Upper lobe of left lung (tissue), 4 donors: Measurements from ENCODE around the gene CSRP1.

Source experiments
- POLR2A ChIP-seq, 4 donors: fragments of 450-650 bp; IDR thresholded peaks; one replicate each; pipeline ENCODE4 v1.5.1; 2016 to 2017; ENCODE audit warnings: antibody characterized with exemption in 4 of 4, mild to moderate bottlenecking in 2 of 4
- POLR2AphosphoS5 ChIP-seq, 2 donors: sonication (generic); formaldehyde crosslinking; IDR thresholded peaks; one replicate each; pipeline ENCODE4 v1.5.1; 2017; ENCODE audit warnings: antibody characterized with exemption in 2 of 2
- TF ChIP-seq, protein P1 (sequence below), 6 experiments: fragments of 450-650 bp in 4 of 6; fragments of 200-600 bp in 2 of 6; sonication (generic) in 2 of 6; IDR thresholded peaks; one replicate each; pipeline ENCODE4 v1.5.1; 2016 to 2019; ENCODE audit warnings: antibody characterized with exemption in 6 of 6

DNA sequence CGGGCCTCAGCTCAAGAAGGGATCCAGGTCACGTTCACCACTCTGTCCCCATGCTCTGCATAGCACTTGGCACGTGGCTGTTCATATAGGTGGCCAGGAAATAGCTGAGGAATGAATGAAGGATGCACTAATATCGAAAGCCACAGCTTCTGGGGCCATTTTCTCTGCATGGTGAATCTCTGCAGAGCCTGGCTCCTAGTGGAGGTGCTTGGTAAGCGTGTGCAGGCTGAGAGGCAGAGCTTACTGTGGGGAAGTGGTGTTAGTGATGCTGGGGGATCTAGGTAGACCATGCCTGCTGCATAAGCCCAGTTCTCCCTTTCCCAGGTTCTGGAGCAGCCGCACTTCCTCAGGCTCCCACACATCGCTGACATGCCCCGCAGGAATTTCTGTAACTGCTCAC lies 8.3 kb downstream of the CSRP1 start:
- TF ChIP-seq, protein P1, sequence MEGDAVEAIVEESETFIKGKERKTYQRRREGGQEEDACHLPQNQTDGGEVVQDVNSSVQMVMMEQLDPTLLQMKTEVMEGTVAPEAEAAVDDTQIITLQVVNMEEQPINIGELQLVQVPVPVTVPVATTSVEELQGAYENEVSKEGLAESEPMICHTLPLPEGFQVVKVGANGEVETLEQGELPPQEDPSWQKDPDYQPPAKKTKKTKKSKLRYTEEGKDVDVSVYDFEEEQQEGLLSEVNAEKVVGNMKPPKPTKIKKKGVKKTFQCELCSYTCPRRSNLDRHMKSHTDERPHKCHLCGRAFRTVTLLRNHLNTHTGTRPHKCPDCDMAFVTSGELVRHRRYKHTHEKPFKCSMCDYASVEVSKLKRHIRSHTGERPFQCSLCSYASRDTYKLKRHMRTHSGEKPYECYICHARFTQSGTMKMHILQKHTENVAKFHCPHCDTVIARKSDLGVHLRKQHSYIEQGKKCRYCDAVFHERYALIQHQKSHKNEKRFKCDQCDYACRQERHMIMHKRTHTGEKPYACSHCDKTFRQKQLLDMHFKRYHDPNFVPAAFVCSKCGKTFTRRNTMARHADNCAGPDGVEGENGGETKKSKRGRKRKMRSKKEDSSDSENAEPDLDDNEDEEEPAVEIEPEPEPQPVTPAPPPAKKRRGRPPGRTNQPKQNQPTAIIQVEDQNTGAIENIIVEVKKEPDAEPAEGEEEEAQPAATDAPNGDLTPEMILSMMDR (IDR thresholded peaks at IDR 0.05), result no peak
- no peak for TF ChIP-seq POLR2AphosphoS5 (IDR thresholded peaks at IDR 0.05)
- TF ChIP-seq POLR2A (IDR thresholded peaks at IDR 0.05), result no peak
